Measurements from ENCODE around the gene WNT9A. TPM values are rescaled to one million over a fixed set of nuclear protein-coding genes. Genes with fewer than 3 reads are reported as not detected.
"Not testable (repeated sequence)": the region's sequence is repeated elsewhere in the genome, so short reads cannot be mapped to it uniquely, and the experiment has no call there.

WNT9A gene
- total RNA-seq, 3 donors from 2014 or later = 0.05 to 0.08 (median 0.05) TPM

- no peaks in the 10 kb centered on the region for H3K9me3 Mint-ChIP-seq
- no peaks in the 10 kb centered on the region for H3K4me1 Mint-ChIP-seq (ENCODE audit: low read depth)
- no peaks in the 10 kb centered on the region for H3K36me3 Mint-ChIP-seq (ENCODE audit: insufficient read depth)
- H3K4me3 Mint-ChIP-seq = no peak overlapping the region
- ATAC-seq (no peak), DNase-seq (no peak)
- no peaks in the 10 kb centered on the region for H3K27me3 Mint-ChIP-seq (ENCODE audit: low read depth)
Measured at GRCh38 chr1:227917081-227917950, 30.4 kb downstream of the WNT9A start.

- Mint-ChIP-seq H3K27me3 (ENCODE audit: low read depth) (no peaks in the 10 kb centered on the region), H3K36me3 (ENCODE audit: insufficient read depth) (no peaks in the 10 kb centered on the region)
Measured at GRCh38 chr1:227916655-227917054, 31.1 kb downstream of the WNT9A start.

GRCh38 chr1:227915564-227916553 is 31.9 kb downstream of the WNT9A start:
- ATAC-seq (no peak), DNase-seq (no peak)
- H3K36me3 Mint-ChIP-seq (ENCODE audit: insufficient read depth) = no peaks in the 10 kb centered on the region
- H3K9me3 Mint-ChIP-seq = no peaks in the 10 kb centered on the region
- H3K27me3 Mint-ChIP-seq (ENCODE audit: low read depth) = no peaks in the 10 kb centered on the region
- no peak overlapping the region for H3K4me3 Mint-ChIP-seq
- H3K4me1 Mint-ChIP-seq (ENCODE audit: low read depth) = no peaks in the 10 kb centered on the region

More at GRCh38 chr1:227916655-227917054, 31.1 kb downstream of the WNT9A start:
- no peaks in the 10 kb centered on the region for H3K9me3 Mint-ChIP-seq
- H3K4me3 Mint-ChIP-seq = no peak overlapping the region
- ATAC-seq (no peak), DNase-seq (no peak)
- no peaks in the 10 kb centered on the region for H3K4me1 Mint-ChIP-seq (ENCODE audit: low read depth)

- H3K4me1 Mint-ChIP-seq (ENCODE audit: low read depth) = no peaks in the 10 kb centered on the region
- no peak overlapping the region for H3K4me3 Mint-ChIP-seq
- H3K9me3 Mint-ChIP-seq = no peaks in the 10 kb centered on the region
- no peak for DNase-seq
- H3K36me3 Mint-ChIP-seq (ENCODE audit: insufficient read depth) = no peaks in the 10 kb centered on the region
- no peaks in the 10 kb centered on the region for H3K27me3 Mint-ChIP-seq (ENCODE audit: low read depth)
- no peak for ATAC-seq
Measured at GRCh38 chr1:227914801-227915563, 32.8 kb downstream of the WNT9A start.

GRCh38 chr1:227913764-227914721 is 33.7 kb downstream of the WNT9A start:
- Mint-ChIP-seq H3K4me3 (no peak overlapping the region), H3K27me3 (ENCODE audit: low read depth) (no peaks in the 10 kb centered on the region), H3K9me3 (no peaks in the 10 kb centered on the region), H3K4me1 (ENCODE audit: low read depth) (no peaks in the 10 kb centered on the region), H3K36me3 (ENCODE audit: insufficient read depth) (no peaks in the 10 kb centered on the region)
- ATAC-seq (no peak), DNase-seq (no peak)

- H3K36me3 Mint-ChIP-seq (ENCODE audit: insufficient read depth) = no peaks in the 10 kb centered on the region
- no peak for DNase-seq
- H3K27me3 Mint-ChIP-seq (ENCODE audit: low read depth) = no peaks in the 10 kb centered on the region
Measured at GRCh38 chr1:227913396-227913763, 34.4 kb downstream of the WNT9A start.

GRCh38 chr1:227912866-227913265 is 34.9 kb downstream of the WNT9A start:
- Mint-ChIP-seq H3K4me1 (ENCODE audit: low read depth) (no peaks in the 10 kb centered on the region), H3K9me3 (no peaks in the 10 kb centered on the region), H3K4me3 (no peak overlapping the region), H3K27me3 (ENCODE audit: low read depth) (no peaks in the 10 kb centered on the region), H3K36me3 (ENCODE audit: insufficient read depth) (no peaks in the 10 kb centered on the region)
- no peak for DNase-seq
- ATAC-seq = no peak

More at GRCh38 chr1:227913396-227913763, 34.4 kb downstream of the WNT9A start:
- ATAC-seq = no peak
- H3K4me1 Mint-ChIP-seq (ENCODE audit: low read depth) = no peaks in the 10 kb centered on the region
- no peaks in the 10 kb centered on the region for H3K9me3 Mint-ChIP-seq
- no peak overlapping the region for H3K4me3 Mint-ChIP-seq

- Mint-ChIP-seq H3K27me3 (ENCODE audit: low read depth) (no peaks in the 10 kb centered on the region), H3K4me1 (ENCODE audit: low read depth) (no peaks in the 10 kb centered on the region), H3K36me3 (ENCODE audit: insufficient read depth) (no peaks in the 10 kb centered on the region), H3K9me3 (no peaks in the 10 kb centered on the region), H3K4me3 (no peak overlapping the region)
- no peak for ATAC-seq
- no peak for DNase-seq
Measured at GRCh38 chr1:227911376-227911775, 36.4 kb downstream of the WNT9A start.

GRCh38 chr1:227910511-227911153 is 37.1 kb downstream of the WNT9A start:
- Mint-ChIP-seq H3K27me3 (ENCODE audit: low read depth) (no peaks in the 10 kb centered on the region), H3K4me3 (no peak overlapping the region), H3K9me3 (no peaks in the 10 kb centered on the region), H3K36me3 (ENCODE audit: insufficient read depth) (no peaks in the 10 kb centered on the region), H3K4me1 (ENCODE audit: low read depth) (no peaks in the 10 kb centered on the region)
- DNase-seq (no peak), ATAC-seq (no peak)

- H3K36me3 Mint-ChIP-seq (ENCODE audit: insufficient read depth); H3K4me1 Mint-ChIP-seq (ENCODE audit: low read depth); ATAC-seq; H3K4me3 Mint-ChIP-seq; H3K27me3 Mint-ChIP-seq (ENCODE audit: low read depth); DNase-seq; H3K9me3 Mint-ChIP-seq: not testable (repeated sequence)
Measured at GRCh38 chr1:227909923-227910328, 37.8 kb downstream of the WNT9A start.

GRCh38 chr1:227909188-227909587 is 38.5 kb downstream of the WNT9A start:
- Mint-ChIP-seq H3K36me3 (ENCODE audit: insufficient read depth) (no peaks in the 10 kb centered on the region), H3K4me1 (ENCODE audit: low read depth) (no peaks in the 10 kb centered on the region), H3K9me3 (no peaks in the 10 kb centered on the region), H3K4me3 (no peak overlapping the region), H3K27me3 (ENCODE audit: low read depth) (no peaks in the 10 kb centered on the region)
- no peak for ATAC-seq
- DNase-seq = no peak

- DNase-seq (no peak), ATAC-seq (no peak)
- H3K9me3 Mint-ChIP-seq = no peaks in the 10 kb centered on the region
- no peaks in the 10 kb centered on the region for H3K36me3 Mint-ChIP-seq (ENCODE audit: insufficient read depth)
- no peaks in the 10 kb centered on the region for H3K27me3 Mint-ChIP-seq (ENCODE audit: low read depth)
- H3K4me1 Mint-ChIP-seq (ENCODE audit: low read depth) = no peaks in the 10 kb centered on the region
- no peak overlapping the region for H3K4me3 Mint-ChIP-seq
Measured at GRCh38 chr1:227908359-227908758, 39.4 kb downstream of the WNT9A start.
